Transverse colon (tissue), 4 donors: ENCODE measurements around the gene CAPRIN2.

Experiments used
- POLR2A ChIP-seq: fragments of 450-650 bp; IDR thresholded peaks from one replicate; pipeline ENCODE4 v1.6.1; 2016; ENCODE audit warnings: antibody characterized with exemption, mild to moderate bottlenecking, moderate library complexity
- POLR2AphosphoS5 ChIP-seq, 3 donors: sonication (generic); formaldehyde crosslinking; IDR thresholded peaks; one replicate each; pipeline ENCODE4 v1.6.1; 2016; ENCODE audit warnings: antibody characterized with exemption in 3 of 3
- TF ChIP-seq, protein P1 (sequence below), 5 experiments: fragments of 200-600 bp in 3 of 5; fragments of 450-650 bp in 2 of 5; sonication (generic) in 3 of 5; IDR thresholded peaks; 1 replicate in 2 of 5; 2 replicates in 3 of 5; pipeline ENCODE4 v1.5.1; 2016 to 2017; ENCODE audit warnings: antibody characterized with exemption in 5 of 5, inconsistent platforms in 3 of 5, mild to moderate bottlenecking in 2 of 5, moderate library complexity in 1 of 5

DNA sequence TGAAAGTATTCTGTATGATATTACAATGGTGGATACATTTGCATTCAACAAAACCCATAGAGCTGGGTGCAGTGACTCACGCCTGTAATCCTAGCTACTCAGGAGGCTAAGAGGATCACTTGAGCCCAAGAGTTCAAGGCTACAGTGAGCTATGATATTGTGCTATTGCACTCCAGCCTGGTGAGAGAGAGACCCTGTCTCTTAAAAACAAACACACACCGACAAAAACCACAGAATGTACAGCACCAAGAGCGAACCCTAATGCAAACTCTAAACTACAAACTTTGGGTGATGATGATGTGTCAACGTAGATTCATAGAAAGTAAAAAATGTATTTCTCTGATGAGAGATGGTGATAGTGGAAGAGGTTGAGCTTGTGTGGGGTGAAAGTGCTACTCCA, 8.6 kb downstream of the CAPRIN2 start:
- TF ChIP-seq, protein P1, sequence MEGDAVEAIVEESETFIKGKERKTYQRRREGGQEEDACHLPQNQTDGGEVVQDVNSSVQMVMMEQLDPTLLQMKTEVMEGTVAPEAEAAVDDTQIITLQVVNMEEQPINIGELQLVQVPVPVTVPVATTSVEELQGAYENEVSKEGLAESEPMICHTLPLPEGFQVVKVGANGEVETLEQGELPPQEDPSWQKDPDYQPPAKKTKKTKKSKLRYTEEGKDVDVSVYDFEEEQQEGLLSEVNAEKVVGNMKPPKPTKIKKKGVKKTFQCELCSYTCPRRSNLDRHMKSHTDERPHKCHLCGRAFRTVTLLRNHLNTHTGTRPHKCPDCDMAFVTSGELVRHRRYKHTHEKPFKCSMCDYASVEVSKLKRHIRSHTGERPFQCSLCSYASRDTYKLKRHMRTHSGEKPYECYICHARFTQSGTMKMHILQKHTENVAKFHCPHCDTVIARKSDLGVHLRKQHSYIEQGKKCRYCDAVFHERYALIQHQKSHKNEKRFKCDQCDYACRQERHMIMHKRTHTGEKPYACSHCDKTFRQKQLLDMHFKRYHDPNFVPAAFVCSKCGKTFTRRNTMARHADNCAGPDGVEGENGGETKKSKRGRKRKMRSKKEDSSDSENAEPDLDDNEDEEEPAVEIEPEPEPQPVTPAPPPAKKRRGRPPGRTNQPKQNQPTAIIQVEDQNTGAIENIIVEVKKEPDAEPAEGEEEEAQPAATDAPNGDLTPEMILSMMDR (IDR thresholded peaks at IDR 0.05), result no peak
- TF ChIP-seq POLR2AphosphoS5 (IDR thresholded peaks at IDR 0.05) (no peak), POLR2A (no peak)
